ENCODE data around the gene ZNF724.
"Not testable (repeated sequence)": the region's sequence is repeated elsewhere in the genome, so short reads cannot be mapped to it uniquely, and the experiment has no call there.

The ZNF724 gene

GRCh38 chr19:23249911-23250649 lies at the start of gene ZNF724:
Gene ZNF724, minus strand, starts transcription at chr19:23250394. Its CDS starts 152 bp downstream, at chr19:23250242.
- in situ Hi-C loops (cut with HindIII; ENCODE audit: low sequenced_read_pairs), result no loop called here

- in situ Hi-C loops (cut with HindIII; ENCODE audit: low sequenced_read_pairs), result no loop called here
These were observed 43.9 kb upstream of the ZNF724 start for GRCh38 chr19:23294141-23294540.

DNA sequence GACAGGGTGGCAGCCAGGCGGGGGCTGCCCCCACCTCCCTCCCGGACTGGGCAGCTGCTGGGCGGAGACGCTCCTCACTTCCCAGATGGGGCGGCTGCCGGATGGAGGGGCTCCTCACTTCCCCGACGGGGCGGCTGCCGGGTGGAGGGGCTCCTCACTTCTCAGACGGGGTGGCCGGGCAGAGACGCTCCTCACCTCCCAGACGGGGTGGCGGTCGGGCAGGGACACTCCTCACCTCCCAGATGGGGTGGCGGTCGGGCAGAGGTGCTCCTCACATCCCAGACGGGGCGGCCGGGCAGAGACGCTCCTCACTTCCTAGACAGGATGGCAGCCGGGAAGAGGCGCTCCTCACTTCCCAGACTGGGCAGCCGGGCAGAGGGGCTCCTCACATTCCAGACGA lies 39.8 kb upstream of the ZNF724 start:
- in situ Hi-C loops (cut with HindIII; ENCODE audit: low sequenced_read_pairs), result not testable (repeated sequence)

DNA sequence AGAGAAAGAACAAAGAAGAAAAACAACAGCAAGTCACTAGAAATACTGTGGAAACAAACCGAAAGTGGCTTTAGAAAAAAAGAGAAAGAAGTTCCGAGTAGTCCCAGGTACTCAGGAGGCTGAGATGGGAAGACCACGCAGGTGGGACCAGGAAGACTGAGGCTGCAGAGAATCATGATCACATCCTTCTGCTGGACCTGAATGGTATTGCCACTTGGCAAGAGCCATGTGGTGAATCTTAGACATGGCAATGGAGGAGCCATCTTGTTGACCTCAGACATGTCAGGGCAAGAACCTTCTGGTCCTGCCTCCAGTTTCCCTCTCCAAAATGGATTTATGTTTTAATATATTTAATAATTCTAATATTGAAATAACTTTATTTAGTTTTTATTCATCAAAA lies 37.4 kb upstream of the ZNF724 start:
- in situ Hi-C loops (cut with HindIII; ENCODE audit: low sequenced_read_pairs), result no loop called here

DNA sequence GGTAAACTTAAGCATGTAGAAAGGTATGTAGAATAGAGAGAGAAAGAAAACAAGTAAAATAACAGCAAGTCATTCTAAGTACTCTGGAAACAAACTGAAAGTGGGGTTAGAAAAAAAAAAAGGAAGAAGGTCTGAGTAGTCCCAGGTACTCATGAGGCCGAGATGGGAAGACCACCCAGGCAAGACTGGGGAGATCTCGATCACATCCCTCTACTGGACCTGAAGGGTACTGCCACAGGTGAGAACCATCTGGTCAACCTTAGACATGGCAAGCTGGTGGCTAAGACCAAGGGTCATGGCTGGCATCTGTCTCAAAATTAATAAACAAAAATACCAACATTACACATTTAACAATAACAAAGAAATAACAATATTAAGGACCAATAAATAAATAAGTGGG lies 36.3 kb upstream of the ZNF724 start:
- in situ Hi-C loops (cut with HindIII; ENCODE audit: low sequenced_read_pairs), result no loop called here

DNA sequence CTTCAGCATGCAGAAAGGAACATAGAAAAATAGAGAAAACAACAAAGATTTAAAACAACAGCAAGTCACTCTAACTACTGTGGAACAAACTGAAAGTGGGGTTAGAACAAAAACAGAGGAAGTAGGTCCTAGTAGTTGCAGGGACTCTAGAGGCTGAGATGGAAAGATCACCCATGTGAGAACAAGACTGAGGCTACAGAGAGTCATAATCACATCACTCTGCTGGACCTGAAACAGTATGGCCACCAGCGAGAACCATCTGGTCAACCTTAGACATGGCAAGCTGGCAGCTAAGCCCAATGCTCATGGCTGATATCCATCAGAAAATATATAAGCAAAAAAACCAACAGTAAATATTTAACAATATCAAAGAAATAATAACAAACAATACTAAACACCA lies 35.8 kb upstream of the ZNF724 start:
- in situ Hi-C loops (cut with HindIII; ENCODE audit: low sequenced_read_pairs), result no loop called here

- in situ Hi-C loops (cut with HindIII; ENCODE audit: low sequenced_read_pairs), result not testable (repeated sequence)
These were observed 35.1 kb upstream of the ZNF724 start for GRCh38 chr19:23285326-23285725.

DNA sequence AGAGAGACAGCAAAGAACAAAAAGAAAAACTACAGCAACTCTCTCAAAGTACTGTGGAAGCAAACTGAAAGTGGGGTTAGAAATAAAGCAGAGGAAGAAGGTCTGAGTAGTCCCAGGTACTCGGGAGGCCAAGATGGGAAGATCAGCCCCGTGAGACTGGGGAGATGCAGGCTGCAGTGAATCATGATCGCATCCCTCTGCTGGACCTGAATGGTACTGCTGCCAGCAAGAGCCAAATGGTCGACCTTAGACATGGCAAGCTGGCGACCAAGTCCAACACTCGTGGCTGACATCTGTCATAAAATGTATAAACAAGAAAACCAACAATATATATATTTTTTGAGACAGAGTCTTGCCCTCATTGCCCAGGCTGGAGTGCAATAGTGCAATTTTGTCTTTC lies 33.7 kb upstream of the ZNF724 start:
- in situ Hi-C loops (cut with HindIII; ENCODE audit: low sequenced_read_pairs), result no loop called here

- in situ Hi-C loops (cut with HindIII; ENCODE audit: low sequenced_read_pairs), result no loop called here
These were observed 31.6 kb upstream of the ZNF724 start for GRCh38 chr19:23281663-23282276.

GRCh38 chr19:23278118-23278517 lies 27.9 kb upstream of the ZNF724 start:
- in situ Hi-C loops (cut with HindIII; ENCODE audit: low sequenced_read_pairs), result not testable (repeated sequence)

DNA sequence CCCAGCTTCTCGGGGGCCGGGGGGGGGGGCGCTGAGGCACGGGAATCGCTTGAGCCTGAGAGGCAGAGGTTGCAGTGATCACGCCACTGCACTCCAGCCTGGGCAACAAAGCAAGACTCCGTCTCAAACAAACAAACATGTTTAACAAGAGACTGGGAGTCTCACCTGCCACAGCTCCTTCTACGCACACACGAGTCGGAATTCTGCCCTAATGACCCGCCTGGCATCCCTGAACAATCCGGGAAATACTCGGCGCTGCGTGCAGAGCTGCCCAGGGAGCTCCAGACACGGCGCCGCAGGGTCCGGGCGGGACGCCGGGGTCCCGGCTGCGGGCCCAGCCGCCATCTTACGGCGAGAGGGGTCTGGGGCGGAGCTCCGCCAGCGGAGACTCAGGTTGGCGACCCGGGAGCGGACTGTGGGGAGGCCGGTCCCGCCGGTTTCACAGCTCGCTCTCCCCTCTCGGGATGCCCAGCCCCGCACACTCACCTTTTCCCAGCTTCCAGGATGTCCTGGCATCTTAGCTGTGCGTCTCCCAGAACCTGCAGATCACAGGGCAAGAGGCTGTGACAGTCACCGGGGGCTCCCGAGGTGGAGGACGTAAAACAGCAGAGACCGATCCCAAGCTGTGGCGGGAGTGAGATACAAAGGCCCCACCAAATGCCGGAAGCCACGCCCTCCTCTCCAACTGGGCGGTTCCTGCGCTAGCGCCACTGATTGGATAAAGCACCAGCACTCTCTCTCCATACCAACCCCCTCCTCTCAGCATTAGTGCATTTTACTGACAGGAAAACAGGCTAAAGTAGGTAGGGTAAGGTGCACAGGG lies 23.6 kb upstream of the ZNF724 start:
- in situ Hi-C loops (cut with HindIII; ENCODE audit: low sequenced_read_pairs), result no loop called here

DNA sequence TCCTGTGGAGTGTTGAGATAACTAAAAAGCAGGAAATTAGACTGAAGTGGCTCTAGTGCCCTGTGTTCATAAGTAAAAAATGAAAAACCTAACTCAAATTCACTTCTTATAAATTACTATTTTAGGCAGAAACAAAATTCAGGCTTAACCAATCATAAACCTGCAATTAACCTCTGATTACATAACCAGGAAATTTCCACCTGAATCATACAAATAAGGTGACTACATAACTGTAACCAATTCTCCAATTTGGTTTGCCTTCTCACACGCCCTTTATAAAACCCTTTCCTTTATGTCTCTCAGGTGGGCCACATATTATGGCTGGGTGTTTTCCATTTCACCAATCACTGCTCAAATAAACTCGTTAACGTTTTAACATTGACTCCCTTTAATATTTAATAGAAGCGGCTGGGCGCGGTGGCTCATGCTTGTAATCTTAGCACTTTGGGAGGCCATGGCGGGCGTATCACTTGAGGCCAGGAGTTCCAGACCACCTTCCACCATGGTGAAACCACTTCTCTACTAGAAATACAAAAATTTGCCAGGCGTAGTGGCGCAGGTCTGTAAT lies 22.9 kb upstream of the ZNF724 start:
- in situ Hi-C loops (cut with HindIII; ENCODE audit: low sequenced_read_pairs), result no loop called here

GRCh38 chr19:23263870-23264590 lies 13.8 kb upstream of the ZNF724 start:
- in situ Hi-C loops (cut with HindIII; ENCODE audit: low sequenced_read_pairs), result no loop called here

GRCh38 chr19:23263396-23263795 lies 13.2 kb upstream of the ZNF724 start:
- in situ Hi-C loops (cut with HindIII; ENCODE audit: low sequenced_read_pairs), result no loop called here

DNA sequence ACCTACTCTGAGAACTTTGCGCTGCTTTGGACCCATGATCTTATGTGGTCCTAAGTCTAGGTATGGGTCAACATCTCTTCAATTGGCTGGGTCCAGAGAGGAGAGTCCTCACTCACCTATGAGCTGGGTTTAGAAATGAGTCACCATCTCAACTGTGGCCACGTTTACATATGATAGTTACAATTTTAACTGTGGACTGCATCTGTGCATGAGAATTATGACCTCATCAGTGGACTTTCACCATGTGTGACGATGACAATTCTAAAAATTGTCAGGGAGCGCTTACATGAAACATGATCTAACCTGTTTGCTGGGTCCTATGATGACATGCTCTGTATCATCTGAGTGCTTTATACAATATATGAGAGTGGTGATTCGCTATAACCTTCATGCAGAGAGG lies 12.7 kb upstream of the ZNF724 start:
- in situ Hi-C loops (cut with HindIII; ENCODE audit: low sequenced_read_pairs), result no loop called here

DNA sequence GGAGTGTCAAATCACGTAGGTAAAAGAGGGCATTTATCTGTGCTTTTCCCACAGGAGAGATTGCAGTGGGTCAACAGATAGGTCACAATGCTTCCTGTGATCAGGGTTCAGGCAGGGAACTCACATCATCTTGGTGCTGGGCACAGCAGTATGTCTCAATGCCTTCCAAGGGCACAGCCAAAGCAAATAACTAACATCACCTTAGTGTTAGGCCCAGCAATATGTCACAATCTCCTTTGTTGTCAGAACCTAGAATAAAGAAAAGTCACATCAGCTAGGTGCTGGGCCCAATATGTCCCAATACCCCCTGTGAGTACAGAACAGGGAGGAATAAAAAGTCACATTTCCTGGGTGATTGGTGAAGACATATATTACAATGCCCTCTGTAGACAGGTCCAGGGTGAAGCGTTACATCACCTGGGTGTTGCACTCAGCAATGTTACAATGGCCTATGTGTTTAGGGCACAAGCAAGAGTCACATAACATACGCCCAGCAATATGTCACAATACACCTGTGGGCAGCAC lies 11.4 kb upstream of the ZNF724 start:
- in situ Hi-C loops (cut with HindIII; ENCODE audit: low sequenced_read_pairs), result no loop called here

GRCh38 chr19:23260956-23261355 lies 10.8 kb upstream of the ZNF724 start:
- in situ Hi-C loops (cut with HindIII; ENCODE audit: low sequenced_read_pairs), result no loop called here

- in situ Hi-C loops (cut with HindIII; ENCODE audit: low sequenced_read_pairs), result no loop called here
These were observed 9.8 kb upstream of the ZNF724 start for GRCh38 chr19:23259961-23260360.

DNA sequence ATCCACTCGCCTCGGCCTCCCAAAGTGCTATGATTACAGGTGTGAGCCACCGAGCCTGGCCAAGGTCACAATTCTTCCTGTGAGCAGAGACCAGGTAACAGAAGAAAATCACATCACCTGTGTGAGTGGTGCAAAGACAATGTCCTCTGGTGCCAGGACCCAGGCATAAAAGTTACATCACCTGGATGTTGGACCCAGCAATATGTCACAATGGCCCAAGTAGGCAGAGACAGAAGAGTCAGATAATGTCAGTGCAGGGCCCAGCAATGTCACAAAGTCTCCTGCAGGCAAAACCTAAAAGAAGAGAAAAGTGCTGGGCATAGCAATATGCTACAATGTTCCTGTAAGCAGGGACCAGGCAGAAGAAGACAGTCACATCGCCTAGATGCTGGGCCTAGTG lies 5.5 kb upstream of the ZNF724 start:
- in situ Hi-C loops (cut with HindIII; ENCODE audit: low sequenced_read_pairs), result no loop called here

DNA sequence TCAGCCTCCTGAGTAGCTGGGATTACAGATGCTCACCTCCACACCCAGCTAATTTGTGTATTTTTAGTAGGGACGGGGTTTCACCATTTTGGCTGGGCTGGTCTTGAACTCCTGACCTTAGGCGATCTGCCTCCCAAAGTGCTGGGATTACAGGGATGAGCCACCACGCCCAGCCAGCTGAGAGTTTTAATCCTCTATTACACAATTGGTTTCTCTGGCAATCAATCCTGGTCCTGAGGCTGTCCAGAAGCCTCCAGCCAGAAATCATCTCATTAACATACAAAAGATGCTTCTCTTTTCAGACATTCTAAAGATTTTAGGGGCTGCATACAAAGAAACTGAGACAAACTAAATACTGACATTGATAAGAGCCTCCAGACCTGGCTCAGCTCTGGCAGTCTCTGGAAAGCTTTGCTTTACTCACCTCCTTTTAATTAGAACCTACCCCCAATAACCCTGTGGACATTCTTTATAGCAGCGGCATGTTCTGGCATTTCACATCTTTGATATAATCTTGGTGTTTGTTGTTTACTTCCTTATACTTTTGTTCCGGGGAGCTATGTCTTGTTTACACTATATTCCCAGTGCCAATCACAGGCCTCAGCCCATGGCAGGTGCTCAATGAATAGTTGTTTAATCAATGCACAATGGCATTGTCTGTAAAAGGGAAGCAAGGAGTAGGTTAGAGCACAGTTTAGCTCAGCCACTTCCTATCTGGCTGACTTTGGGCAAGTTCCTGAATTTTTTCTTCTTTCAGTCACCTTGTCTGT lies 4.1 kb upstream of the ZNF724 start:
- in situ Hi-C loops (cut with HindIII; ENCODE audit: low sequenced_read_pairs), result no loop called here

All from DLD1 (cell line).